Suprapubic skin (tissue), 4 donors: Measurements from ENCODE around the gene GABRR3.

ENCODE experiments used
- EP300 ChIP-seq: sonication (generic); formaldehyde crosslinking; IDR thresholded peaks from one replicate; pipeline ENCODE4 v1.6.1; 2017; ENCODE audit warnings: antibody characterized with exemption
- POLR2A ChIP-seq, 2 donors: fragments of 450-650 bp; IDR thresholded peaks; one replicate each; pipeline ENCODE4 v1.6.1; 2017; ENCODE audit warnings: antibody characterized with exemption in 2 of 2, mild to moderate bottlenecking in 2 of 2, moderate library complexity in 2 of 2
- POLR2AphosphoS5 ChIP-seq, 3 donors: sonication (generic); formaldehyde crosslinking; IDR thresholded peaks; one replicate each; pipeline ENCODE4 v1.6.1; 2017; ENCODE audit warnings: antibody characterized with exemption in 3 of 3
- TF ChIP-seq, protein P1 (sequence below), 2 donors: fragments of 200-600 bp in 1 of 2; fragments of 450-650 bp in 1 of 2; sonication (generic) in 1 of 2; IDR thresholded peaks; one replicate each; pipeline ENCODE4 v1.5.1; 2016 to 2019; ENCODE audit warnings: antibody characterized with exemption in 2 of 2, mild to moderate bottlenecking in 1 of 2, moderate library complexity in 1 of 2

GRCh38 chr3:97996988-97997387 is 38.1 kb downstream of the GABRR3 start:
- TF ChIP-seq, protein P1, sequence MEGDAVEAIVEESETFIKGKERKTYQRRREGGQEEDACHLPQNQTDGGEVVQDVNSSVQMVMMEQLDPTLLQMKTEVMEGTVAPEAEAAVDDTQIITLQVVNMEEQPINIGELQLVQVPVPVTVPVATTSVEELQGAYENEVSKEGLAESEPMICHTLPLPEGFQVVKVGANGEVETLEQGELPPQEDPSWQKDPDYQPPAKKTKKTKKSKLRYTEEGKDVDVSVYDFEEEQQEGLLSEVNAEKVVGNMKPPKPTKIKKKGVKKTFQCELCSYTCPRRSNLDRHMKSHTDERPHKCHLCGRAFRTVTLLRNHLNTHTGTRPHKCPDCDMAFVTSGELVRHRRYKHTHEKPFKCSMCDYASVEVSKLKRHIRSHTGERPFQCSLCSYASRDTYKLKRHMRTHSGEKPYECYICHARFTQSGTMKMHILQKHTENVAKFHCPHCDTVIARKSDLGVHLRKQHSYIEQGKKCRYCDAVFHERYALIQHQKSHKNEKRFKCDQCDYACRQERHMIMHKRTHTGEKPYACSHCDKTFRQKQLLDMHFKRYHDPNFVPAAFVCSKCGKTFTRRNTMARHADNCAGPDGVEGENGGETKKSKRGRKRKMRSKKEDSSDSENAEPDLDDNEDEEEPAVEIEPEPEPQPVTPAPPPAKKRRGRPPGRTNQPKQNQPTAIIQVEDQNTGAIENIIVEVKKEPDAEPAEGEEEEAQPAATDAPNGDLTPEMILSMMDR (IDR thresholded peaks at IDR 0.05) = no peak
- no peak for TF ChIP-seq POLR2AphosphoS5 (IDR thresholded peaks at IDR 0.05)
- TF ChIP-seq POLR2A (IDR thresholded peaks at IDR 0.05) = no peak
- no peak for TF ChIP-seq EP300
